ENCODE measurements around the gene GCAT. TPM values are rescaled to one million over a fixed set of nuclear protein-coding genes. Genes with fewer than 3 reads are reported as not detected.

The GCAT gene
- total RNA-seq, 1 donor from 2014 or later = 42.7 TPM

- no peaks in the 10 kb centered on the region for H3K9me3 ChIP-seq (replicated peaks)
- H3K27me3 ChIP-seq (ENCODE audit: low read depth) = no peaks in the 10 kb centered on the region
- no peak for TF ChIP-seq CTCF (IDR thresholded peaks at IDR 0.05; ENCODE audit: borderline replicate concordance)
- H3K36me3 ChIP-seq = no peaks in the 10 kb centered on the region
- H3K27ac ChIP-seq (replicated peaks) = peak overlapping the region; percentile 54
- peaks cover 51% of the 10 kb centered on the region for H3K4me1 ChIP-seq
- peak; percentile 70 for DNase-seq
- intact Hi-C loops (cut with micrococcal nuclease) = no loop called here
- H3K4me3 ChIP-seq = peak overlapping the region; percentile 74
These were observed 5.2 kb upstream of the GCAT start for GRCh38 chr22:37802310-37803194.

- intact Hi-C loops (cut with micrococcal nuclease) = no loop called here
- Histone ChIP-seq H3K4me1 (peaks cover 56% of the 10 kb centered on the region), H3K27me3 (ENCODE audit: low read depth) (no peaks in the 10 kb centered on the region), H3K4me3 (peak overlapping the region; percentile 74), H3K9me3 (replicated peaks) (no peaks in the 10 kb centered on the region), H3K27ac (replicated peaks) (no peak overlapping the region), H3K36me3 (no peaks in the 10 kb centered on the region)
- no peak for DNase-seq
- TF ChIP-seq CTCF (IDR thresholded peaks at IDR 0.05; ENCODE audit: borderline replicate concordance) = no peak
These were observed 4.5 kb upstream of the GCAT start for GRCh38 chr22:37803195-37803638.

GRCh38 chr22:37803639-37804351, 3.9 kb upstream of the GCAT start:
- no peak for DNase-seq
- intact Hi-C loops (cut with micrococcal nuclease) = no loop called here
- no peaks in the 10 kb centered on the region for H3K36me3 ChIP-seq
- no peak for TF ChIP-seq CTCF (IDR thresholded peaks at IDR 0.05; ENCODE audit: borderline replicate concordance)
- peak overlapping the region; percentile 79 for H3K4me3 ChIP-seq
- no peaks in the 10 kb centered on the region for H3K27me3 ChIP-seq (ENCODE audit: low read depth)
- H3K4me1 ChIP-seq = peaks cover 61% of the 10 kb centered on the region
- H3K9me3 ChIP-seq (replicated peaks) = no peaks in the 10 kb centered on the region
- H3K27ac ChIP-seq (replicated peaks) = no peak overlapping the region

GRCh38 chr22:37804352-37804880, 3.3 kb upstream of the GCAT start:
- Histone ChIP-seq H3K4me3 (peak overlapping the region; percentile 79), H3K36me3 (no peaks in the 10 kb centered on the region), H3K9me3 (replicated peaks) (no peaks in the 10 kb centered on the region), H3K27me3 (ENCODE audit: low read depth) (no peaks in the 10 kb centered on the region), H3K27ac (replicated peaks) (peak overlapping the region; percentile 93), H3K4me1 (peaks cover 64% of the 10 kb centered on the region)
- intact Hi-C loops (cut with micrococcal nuclease) = no loop called here
- TF ChIP-seq CTCF (IDR thresholded peaks at IDR 0.05; ENCODE audit: borderline replicate concordance) = no peak
- no peak for DNase-seq

GRCh38 chr22:37804881-37805809, 2.6 kb upstream of the GCAT start:
- no peaks in the 10 kb centered on the region for H3K9me3 ChIP-seq (replicated peaks)
- H3K27ac ChIP-seq (replicated peaks) = peak overlapping the region; percentile 93
- no peaks in the 10 kb centered on the region for H3K36me3 ChIP-seq
- peak overlapping the region; percentile 79 for H3K4me3 ChIP-seq
- peak; percentile 92 for DNase-seq
- no peaks in the 10 kb centered on the region for H3K27me3 ChIP-seq (ENCODE audit: low read depth)
- peaks cover 64% of the 10 kb centered on the region for H3K4me1 ChIP-seq
- no peak for TF ChIP-seq CTCF (IDR thresholded peaks at IDR 0.05; ENCODE audit: borderline replicate concordance)
- intact Hi-C loops (cut with micrococcal nuclease) = no loop called here
